Measurements from ENCODE around the gene MYO1E.

Gene MYO1E

GRCh38 chr15:59307165-59307537 lies 65.5 kb downstream of the MYO1E start:
- no peak for DNase-seq (ENCODE audit: insufficient read length, low spot score)
- no peak for FAIRE-seq
- TF ChIP-seq, protein P1, sequence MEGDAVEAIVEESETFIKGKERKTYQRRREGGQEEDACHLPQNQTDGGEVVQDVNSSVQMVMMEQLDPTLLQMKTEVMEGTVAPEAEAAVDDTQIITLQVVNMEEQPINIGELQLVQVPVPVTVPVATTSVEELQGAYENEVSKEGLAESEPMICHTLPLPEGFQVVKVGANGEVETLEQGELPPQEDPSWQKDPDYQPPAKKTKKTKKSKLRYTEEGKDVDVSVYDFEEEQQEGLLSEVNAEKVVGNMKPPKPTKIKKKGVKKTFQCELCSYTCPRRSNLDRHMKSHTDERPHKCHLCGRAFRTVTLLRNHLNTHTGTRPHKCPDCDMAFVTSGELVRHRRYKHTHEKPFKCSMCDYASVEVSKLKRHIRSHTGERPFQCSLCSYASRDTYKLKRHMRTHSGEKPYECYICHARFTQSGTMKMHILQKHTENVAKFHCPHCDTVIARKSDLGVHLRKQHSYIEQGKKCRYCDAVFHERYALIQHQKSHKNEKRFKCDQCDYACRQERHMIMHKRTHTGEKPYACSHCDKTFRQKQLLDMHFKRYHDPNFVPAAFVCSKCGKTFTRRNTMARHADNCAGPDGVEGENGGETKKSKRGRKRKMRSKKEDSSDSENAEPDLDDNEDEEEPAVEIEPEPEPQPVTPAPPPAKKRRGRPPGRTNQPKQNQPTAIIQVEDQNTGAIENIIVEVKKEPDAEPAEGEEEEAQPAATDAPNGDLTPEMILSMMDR (IDR thresholded peaks at IDR 0.05; ENCODE audit: insufficient read depth, missing control alignments) = no peak

- FAIRE-seq = no peak
- TF ChIP-seq, protein P1 (IDR thresholded peaks at IDR 0.05; ENCODE audit: insufficient read depth, missing control alignments) = no peak
- DNase-seq (ENCODE audit: insufficient read length, low spot score) = no peak
Measured at GRCh38 chr15:59306520-59307164, 66.0 kb downstream of the MYO1E start.

DNA sequence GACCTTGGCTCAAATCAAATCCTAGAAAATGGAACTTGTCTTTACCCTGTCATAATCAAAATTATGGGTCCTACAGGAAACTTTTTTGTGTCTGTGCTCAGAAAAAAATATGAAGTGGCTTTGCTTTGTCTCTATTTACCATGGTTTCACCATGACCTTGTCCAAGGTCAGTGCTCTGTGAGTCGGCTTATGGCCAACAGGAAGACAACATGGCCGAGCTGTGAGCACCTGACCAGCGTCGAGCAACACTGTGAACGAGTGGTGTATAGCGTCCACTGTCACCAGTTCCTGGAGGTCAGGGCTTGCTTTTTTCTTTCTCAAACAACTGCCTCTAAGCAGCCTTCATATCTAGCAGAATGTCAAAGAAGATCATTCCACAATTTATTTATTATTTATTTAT lies 67.9 kb downstream of the MYO1E start:
- FAIRE-seq (no peak), DNase-seq (ENCODE audit: insufficient read length, low spot score) (no peak)
- TF ChIP-seq, protein P1 (IDR thresholded peaks at IDR 0.05; ENCODE audit: insufficient read depth, missing control alignments) = no peak

DNA sequence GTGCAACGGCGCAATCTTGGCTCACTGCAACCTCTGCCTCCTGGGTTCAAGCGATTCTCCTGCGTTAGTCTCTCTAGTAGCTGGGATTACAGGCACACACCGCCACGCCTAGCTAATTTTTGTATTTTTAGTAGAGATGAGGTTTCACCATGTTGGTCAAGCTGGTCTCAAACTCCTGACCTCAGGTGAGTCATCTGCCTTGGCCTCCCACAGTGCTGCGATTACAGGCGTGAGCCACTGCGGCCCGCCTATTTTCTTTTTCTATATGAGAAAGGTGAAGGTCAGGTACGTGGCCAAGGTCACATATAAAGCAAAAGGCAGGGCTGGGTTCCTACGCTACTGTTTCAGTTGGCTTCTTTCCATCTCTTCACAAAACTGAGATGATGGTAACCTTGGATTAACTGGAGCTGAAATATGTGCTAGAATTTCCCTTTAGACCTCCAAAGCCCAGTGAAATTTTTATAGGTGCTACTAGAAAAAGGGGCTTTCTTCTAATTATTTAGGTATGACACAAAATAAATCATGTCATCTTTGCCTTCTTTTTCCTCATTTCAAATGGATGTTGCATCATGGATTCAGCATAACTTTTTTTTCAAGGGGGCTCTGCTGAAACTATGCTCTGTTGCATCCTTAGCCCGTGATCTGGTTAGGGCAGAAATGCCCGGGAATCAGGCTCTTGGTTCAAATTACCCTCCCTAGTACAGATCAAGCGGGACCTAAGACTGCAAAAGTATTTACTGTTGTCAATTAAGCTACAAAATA lies 68.5 kb downstream of the MYO1E start:
- TF ChIP-seq, protein P1 (IDR thresholded peaks at IDR 0.05; ENCODE audit: insufficient read depth, missing control alignments) = no peak
- DNase-seq (ENCODE audit: insufficient read length, low spot score) (no peak), FAIRE-seq (no peak)

DNA sequence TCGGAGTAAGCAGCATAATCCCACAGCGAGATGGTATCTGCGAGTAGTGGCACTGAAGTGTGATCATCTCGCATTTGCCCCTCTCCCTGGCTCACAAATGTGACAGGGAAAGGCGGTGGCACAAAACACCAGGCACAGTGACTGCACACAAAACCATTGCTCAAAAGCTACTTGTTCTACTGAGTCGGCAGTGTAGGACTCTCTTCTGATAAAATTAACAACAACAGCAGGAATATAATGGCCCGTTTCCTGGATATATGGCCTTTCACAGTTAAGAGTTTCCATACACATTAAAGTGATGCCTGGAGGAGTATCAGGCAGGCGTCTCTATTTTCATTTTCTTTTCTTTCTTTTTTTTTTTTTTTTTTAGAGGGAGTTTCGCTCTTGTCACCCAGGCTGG lies 69.0 kb downstream of the MYO1E start:
- no peak for FAIRE-seq
- TF ChIP-seq, protein P1 (IDR thresholded peaks at IDR 0.05; ENCODE audit: insufficient read depth, missing control alignments) = no peak
- DNase-seq (ENCODE audit: insufficient read length, low spot score) = no peak

DNA sequence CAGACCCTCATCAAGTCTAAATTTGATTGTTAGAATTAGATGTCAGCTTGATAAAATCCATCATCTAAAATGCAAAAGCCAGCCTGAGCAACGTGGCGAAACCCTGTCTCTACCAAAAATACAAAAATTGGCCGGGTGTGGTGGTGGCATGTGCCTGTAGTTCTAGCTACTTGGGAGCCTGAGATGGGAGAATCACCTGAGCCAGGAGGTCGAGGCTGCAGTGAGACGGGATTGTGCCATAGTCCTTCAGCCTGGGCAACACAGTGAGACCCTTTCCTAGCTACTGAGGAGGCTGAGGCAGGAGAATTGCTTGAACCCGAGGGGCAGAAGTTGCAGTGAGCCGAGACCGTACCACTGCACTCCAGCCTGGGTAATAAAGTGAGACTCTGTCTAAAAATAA lies 69.5 kb downstream of the MYO1E start:
- no peak for DNase-seq (ENCODE audit: insufficient read length, low spot score)
- no peak for FAIRE-seq
- TF ChIP-seq, protein P1 (IDR thresholded peaks at IDR 0.05; ENCODE audit: insufficient read depth, missing control alignments) = no peak

GRCh38 chr15:59301527-59301926 lies 71.1 kb downstream of the MYO1E start:
- TF ChIP-seq, protein P1 (IDR thresholded peaks at IDR 0.05; ENCODE audit: insufficient read depth, missing control alignments) = no peak
- FAIRE-seq = no peak
- no peak for DNase-seq (ENCODE audit: insufficient read length, low spot score)
